GM12878 (cell line): ENCODE measurements around the gene IQUB. TPM values are rescaled to one million over a fixed set of nuclear protein-coding genes. Genes with fewer than 3 reads are reported as not detected.

Source experiments
- ATAC-seq: fragments of 200-7000 bp; cut with Tn5 transposase; 3 replicates; pipeline ENCODE4 v1.9.1; 2020; ENCODE audit warnings: mild to moderate bottlenecking, moderate library complexity
- BruUV-seq: library from RNA; stranded (reverse); fragments of 400-500 nt; replicated peaks from 2 replicates; lab custom pipeline; 2021; lab: Mats Ljungman, UMichigan
- CTCF ChIA-PET: fragments of 300-600 bp; sonication (Branson Sonifier 250); formaldehyde crosslinking; extraction: SDS; loops from one replicate; lab custom pipeline; 2021; ENCODE audit warnings: inconsistent platforms; lab: Yijun Ruan, JAX
- POLR2A ChIA-PET: fragments of 350-600 bp; formaldehyde crosslinking; extraction: SDS; loops from one replicate; lab custom pipeline; 2021; ENCODE audit warnings: inconsistent platforms; lab: Charles Lee
- RAD21 ChIA-PET: fragments of 300-600 bp; sonication (Branson Sonifier 250); formaldehyde crosslinking; loops from one replicate; lab custom pipeline; 2023; ENCODE audit warnings: antibody characterized with exemption; ENCODE audit not compliant: unreplicated experiment; lab: Charles Lee
- SMC1A ChIA-PET: fragments of 300-600 bp; sonication (Branson Sonifier 250); formaldehyde crosslinking; loops from one replicate; lab custom pipeline; 2023; ENCODE audit not compliant: unreplicated experiment, uncharacterized antibody; lab: Charles Lee
- DNase-seq: peaks from one replicate; pipeline ENCODE4 v3.0.0-alpha.2; 2011; ENCODE audit warnings: low read depth, low spot score
- FAIRE-seq: peaks from 3 replicates; lab custom pipeline; 2011; peaks lifted over from hg19 to GRCh38; lab: Jason Lieb, UNC
- H2AFZ ChIP-seq: 2 replicates; pipeline ENCODE4 v1.6.0; 2011; ENCODE audit warnings: low read depth, low read length, control low read depth; ENCODE audit not compliant: control insufficient read depth
- H3K27ac ChIP-seq: 2 replicates; pipeline ENCODE4 v1.5.1; 2011; ENCODE audit warnings: control low read depth; ENCODE audit not compliant: control insufficient read depth, insufficient read depth
- H3K27me3 ChIP-seq, 2 experiments: replicated peaks in 1 of 2; 2 replicates each; pipeline versions ENCODE4 v1.6.0 to v1.6.1; 2011; ENCODE audit warnings: low read length in 1 of 2; ENCODE audit not compliant: control insufficient read depth in 2 of 2, insufficient read depth in 2 of 2
- H3K36me3 ChIP-seq, 2 experiments: 2 replicates each; pipeline ENCODE4 v1.5.1; 2011; ENCODE audit warnings: low read length in 1 of 2; ENCODE audit not compliant: control insufficient read depth in 2 of 2, insufficient read depth in 2 of 2
- H3K4me1 ChIP-seq: 2 replicates; pipeline ENCODE4 v1.6.1; 2011; ENCODE audit warnings: mild to moderate bottlenecking, low read length, moderate library complexity, mixed read lengths; ENCODE audit not compliant: control insufficient read depth, insufficient read depth
- H3K4me2 ChIP-seq: 2 replicates; pipeline ENCODE4 v1.6.0; 2011; ENCODE audit warnings: control low read depth; ENCODE audit not compliant: control insufficient read depth, insufficient read depth
- H3K4me3 ChIP-seq: fragments of 200-600 bp; sonication (generic); 2 replicates; pipeline ENCODE4 v1.5.1; 2016
- H3K79me2 ChIP-seq: 2 replicates; pipeline ENCODE4 v1.6.0; 2011; ENCODE audit warnings: low read length; ENCODE audit not compliant: control insufficient read depth, insufficient read depth
- H3K9ac ChIP-seq: 2 replicates; pipeline ENCODE4 v1.8.0; 2011; ENCODE audit warnings: low read length, control low read depth, mixed read lengths; ENCODE audit not compliant: control insufficient read depth, insufficient read depth
- H3K9me3 ChIP-seq: replicated peaks from 3 replicates; pipeline ENCODE4 v1.5.1; 2011; ENCODE audit warnings: mild to moderate bottlenecking, low read length; ENCODE audit not compliant: control insufficient read depth, insufficient read depth
- H4K20me1 ChIP-seq: 2 replicates; pipeline ENCODE4 v1.6.0; 2011; ENCODE audit not compliant: control insufficient read depth, insufficient read depth
- CHD4 ChIP-seq: fragments of 200-600 bp; sonication (generic); IDR thresholded peaks from 2 replicates; pipeline ENCODE4 v1.6.1; 2016; ENCODE audit warnings: mild to moderate bottlenecking
- GATAD2B ChIP-seq: fragments of 450-650 bp; conservative IDR thresholded peaks from 2 replicates; pipeline ENCODE4 v1.6.1; 2017; ENCODE audit warnings: low read depth, mild to moderate bottlenecking, moderate library complexity
- NBN ChIP-seq: fragments of 450-650 bp; IDR thresholded peaks from 2 replicates; pipeline ENCODE4 v1.6.1; 2016
- RB1 ChIP-seq: fragments of 450-650 bp; formaldehyde crosslinking; IDR thresholded peaks from 2 replicates; pipeline ENCODE4 v1.6.1; 2017; ENCODE audit warnings: mild to moderate bottlenecking, borderline replicate concordance
- RCOR1 ChIP-seq: conservative IDR thresholded peaks from 2 replicates; pipeline ENCODE4 v1.6.1; 2012; ENCODE audit warnings: low read depth, low read length, improper control_type of control experiment
- RFX5 ChIP-seq: IDR thresholded peaks from 2 replicates; pipeline ENCODE4 v1.6.1; 2011; ENCODE audit warnings: low read depth, low read length, improper control_type of control experiment
- SMAD5 ChIP-seq: IDR thresholded peaks from 2 replicates; pipeline ENCODE4 v1.6.1; 2016; ENCODE audit warnings: antibody characterized with exemption, low read depth
- WRNIP1 ChIP-seq: IDR thresholded peaks from 2 replicates; pipeline ENCODE4 v1.6.1; 2011; ENCODE audit warnings: low read depth, low read length, improper control_type of control experiment, borderline replicate concordance
- ZNF217 ChIP-seq: fragments of 450-650 bp; IDR thresholded peaks from 2 replicates; pipeline ENCODE4 v1.6.1; 2017; ENCODE audit warnings: antibody characterized with exemption, mild to moderate bottlenecking
- ZNF274 ChIP-seq: IDR thresholded peaks from one replicate; pipeline ENCODE4 v1.8.0; 2011; ENCODE audit not compliant: insufficient read length, insufficient read depth
- in situ Hi-C: fragments of 300-500 bp; cut with MboI; formaldehyde crosslinking; loops from 9 replicates; pipeline ENCODE4 v1.14.3; 2018; ENCODE audit warnings: mixed read lengths
- intact Hi-C: fragments of 100-400 bp; cut with micrococcal nuclease; formaldehyde crosslinking; loops from one replicate; pipeline ENCODE4 v1.14.2; 2022; ENCODE audit not compliant: unreplicated experiment
- polyA plus RNA-seq, 11 experiments: library from polyadenylated mRNA; depleted of rRNA in 4 of 11; unstranded in 6 of 11; stranded (reverse) in 5 of 11; fragments of >200 nt; fragmentation: Nextera tagmentation in 4 of 11; fragmentation: Illumina TruSeq in 1 of 11; extraction: Ambion mirVana in 4 of 11; extraction: Trizol in 1 of 11; gene quantifications; 1 replicate in 1 of 11; 2 replicates in 10 of 11; pipeline versions ENCODE4 v1.2.1 to v1.2.3, GENCODE V29; 2011 to 2016; ENCODE audit warnings: inconsistent platforms in 2 of 11, missing spikeins in 2 of 11, low read depth in 1 of 11
- total RNA-seq, 4 experiments: library from RNA; depleted of rRNA in 3 of 4; stranded (reverse); fragments of >200 nt in 3 of 4; fragmentation: Illumina TruSeq in 1 of 4; extraction: Trizol in 1 of 4; gene quantifications; 2 replicates each; pipeline versions ENCODE4 v1.2.1 to v1.2.3, GENCODE V29; 2013 to 2021
- TF ChIP-seq, protein P1 (sequence below): IDR thresholded peaks from 2 replicates; pipeline ENCODE4 v1.6.1; 2012; ENCODE audit warnings: low read depth, low read length, improper control_type of control experiment
- TF ChIP-seq, protein P2 (sequence below): fragments of 450-650 bp; formaldehyde crosslinking; IDR thresholded peaks from 2 replicates; pipeline ENCODE4 v1.4.0; 2020; ENCODE audit warnings: mild to moderate bottlenecking, moderate library complexity
- TF ChIP-seq, protein P3 (sequence below): IDR thresholded peaks from 2 replicates; pipeline ENCODE4 v1.6.1; 2012; ENCODE audit warnings: low read length, inconsistent platforms
- TF ChIP-seq, protein P4 (sequence below): IDR thresholded peaks from 2 replicates; pipeline ENCODE4 v1.6.1; 2012; ENCODE audit warnings: low read depth, low read length, improper control_type of control experiment

Gene IQUB
- total and polyA plus RNA-seq, 10 of the 15 experiments (the other 5 are each of a cell fraction or from before 2014, with no cell fraction given): 0.04 to 0.08 TPM; not detected in 8

DNA sequence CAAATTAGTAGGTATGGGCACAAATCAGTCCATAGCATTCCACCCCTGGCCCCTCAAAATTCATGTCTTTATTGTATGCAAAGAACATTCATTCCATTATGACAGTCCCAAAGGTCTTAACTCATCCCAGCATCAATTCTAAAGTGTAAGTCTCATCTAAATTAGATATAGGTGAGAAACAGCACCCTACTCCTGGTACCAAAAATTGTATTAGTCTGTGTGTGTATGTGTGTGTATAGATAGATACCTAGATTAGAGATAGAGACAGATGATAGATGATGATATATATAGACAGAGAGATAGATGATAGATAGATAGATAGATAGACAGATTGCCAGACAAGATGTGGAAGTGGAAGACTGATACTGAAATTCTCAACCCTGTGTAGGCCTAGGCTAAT lies 109.9 kb downstream of the IQUB start:
- H3K4me2 ChIP-seq: no peak overlapping the region

More for the DNA sequence above, 109.9 kb downstream of the IQUB start:
- BruUV-seq: no TSS peak
- intact Hi-C loops (no loop called here), in situ Hi-C loops (no loop called here)
- Histone ChIP-seq H3K4me1 (no peaks in the 10 kb centered on the region), H3K9ac (no peak overlapping the region), H3K36me3 (no peaks in the 10 kb centered on the region), H3K27me3 (no peaks in the 10 kb centered on the region), H4K20me1 (no peaks in the 10 kb centered on the region), H2AFZ (no peak overlapping the region), H3K9me3 (no peaks in the 10 kb centered on the region), H3K4me3 (no peak overlapping the region), H3K27ac (no peak overlapping the region), H3K79me2 (no peaks in the 10 kb centered on the region)
- SMC1A ChIA-PET: no interaction called here
- TF ChIP-seq NBN: no peak
- no peak for TF ChIP-seq RFX5
- TF ChIP-seq SMAD5: no peak
- TF ChIP-seq, protein P1, sequence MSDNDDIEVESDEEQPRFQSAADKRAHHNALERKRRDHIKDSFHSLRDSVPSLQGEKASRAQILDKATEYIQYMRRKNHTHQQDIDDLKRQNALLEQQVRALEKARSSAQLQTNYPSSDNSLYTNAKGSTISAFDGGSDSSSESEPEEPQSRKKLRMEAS: no peak
- no peak for TF ChIP-seq RCOR1
- TF ChIP-seq WRNIP1: no peak
- TF ChIP-seq, protein P2, sequence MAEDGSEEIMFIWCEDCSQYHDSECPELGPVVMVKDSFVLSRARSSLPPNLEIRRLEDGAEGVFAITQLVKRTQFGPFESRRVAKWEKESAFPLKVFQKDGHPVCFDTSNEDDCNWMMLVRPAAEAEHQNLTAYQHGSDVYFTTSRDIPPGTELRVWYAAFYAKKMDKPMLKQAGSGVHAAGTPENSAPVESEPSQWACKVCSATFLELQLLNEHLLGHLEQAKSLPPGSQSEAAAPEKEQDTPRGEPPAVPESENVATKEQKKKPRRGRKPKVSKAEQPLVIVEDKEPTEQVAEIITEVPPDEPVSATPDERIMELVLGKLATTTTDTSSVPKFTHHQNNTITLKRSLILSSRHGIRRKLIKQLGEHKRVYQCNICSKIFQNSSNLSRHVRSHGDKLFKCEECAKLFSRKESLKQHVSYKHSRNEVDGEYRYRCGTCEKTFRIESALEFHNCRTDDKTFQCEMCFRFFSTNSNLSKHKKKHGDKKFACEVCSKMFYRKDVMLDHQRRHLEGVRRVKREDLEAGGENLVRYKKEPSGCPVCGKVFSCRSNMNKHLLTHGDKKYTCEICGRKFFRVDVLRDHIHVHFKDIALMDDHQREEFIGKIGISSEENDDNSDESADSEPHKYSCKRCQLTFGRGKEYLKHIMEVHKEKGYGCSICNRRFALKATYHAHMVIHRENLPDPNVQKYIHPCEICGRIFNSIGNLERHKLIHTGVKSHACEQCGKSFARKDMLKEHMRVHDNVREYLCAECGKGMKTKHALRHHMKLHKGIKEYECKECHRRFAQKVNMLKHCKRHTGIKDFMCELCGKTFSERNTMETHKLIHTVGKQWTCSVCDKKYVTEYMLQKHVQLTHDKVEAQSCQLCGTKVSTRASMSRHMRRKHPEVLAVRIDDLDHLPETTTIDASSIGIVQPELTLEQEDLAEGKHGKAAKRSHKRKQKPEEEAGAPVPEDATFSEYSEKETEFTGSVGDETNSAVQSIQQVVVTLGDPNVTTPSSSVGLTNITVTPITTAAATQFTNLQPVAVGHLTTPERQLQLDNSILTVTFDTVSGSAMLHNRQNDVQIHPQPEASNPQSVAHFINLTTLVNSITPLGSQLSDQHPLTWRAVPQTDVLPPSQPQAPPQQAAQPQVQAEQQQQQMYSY (CRISPR knock-in tag): no peak
- TF ChIP-seq, protein P3, sequence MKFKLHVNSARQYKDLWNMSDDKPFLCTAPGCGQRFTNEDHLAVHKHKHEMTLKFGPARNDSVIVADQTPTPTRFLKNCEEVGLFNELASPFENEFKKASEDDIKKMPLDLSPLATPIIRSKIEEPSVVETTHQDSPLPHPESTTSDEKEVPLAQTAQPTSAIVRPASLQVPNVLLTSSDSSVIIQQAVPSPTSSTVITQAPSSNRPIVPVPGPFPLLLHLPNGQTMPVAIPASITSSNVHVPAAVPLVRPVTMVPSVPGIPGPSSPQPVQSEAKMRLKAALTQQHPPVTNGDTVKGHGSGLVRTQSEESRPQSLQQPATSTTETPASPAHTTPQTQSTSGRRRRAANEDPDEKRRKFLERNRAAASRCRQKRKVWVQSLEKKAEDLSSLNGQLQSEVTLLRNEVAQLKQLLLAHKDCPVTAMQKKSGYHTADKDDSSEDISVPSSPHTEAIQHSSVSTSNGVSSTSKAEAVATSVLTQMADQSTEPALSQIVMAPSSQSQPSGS: no peak
- TF ChIP-seq, protein P4, sequence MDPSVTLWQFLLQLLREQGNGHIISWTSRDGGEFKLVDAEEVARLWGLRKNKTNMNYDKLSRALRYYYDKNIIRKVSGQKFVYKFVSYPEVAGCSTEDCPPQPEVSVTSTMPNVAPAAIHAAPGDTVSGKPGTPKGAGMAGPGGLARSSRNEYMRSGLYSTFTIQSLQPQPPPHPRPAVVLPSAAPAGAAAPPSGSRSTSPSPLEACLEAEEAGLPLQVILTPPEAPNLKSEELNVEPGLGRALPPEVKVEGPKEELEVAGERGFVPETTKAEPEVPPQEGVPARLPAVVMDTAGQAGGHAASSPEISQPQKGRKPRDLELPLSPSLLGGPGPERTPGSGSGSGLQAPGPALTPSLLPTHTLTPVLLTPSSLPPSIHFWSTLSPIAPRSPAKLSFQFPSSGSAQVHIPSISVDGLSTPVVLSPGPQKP: no peak
- TF ChIP-seq ZNF217: no peak
- no peak for TF ChIP-seq GATAD2B
- no peak for TF ChIP-seq RB1
- TF ChIP-seq CHD4: no peak
- no peak for TF ChIP-seq ZNF274
- RAD21 ChIA-PET: no interaction called here
- CTCF ChIA-PET: no interaction called here
- FAIRE-seq: no peak
- no peak for DNase-seq
- no peak for ATAC-seq
- POLR2A ChIA-PET: no interaction called here
